ENCODE data around the gene CD151.

CD151 gene

DNA sequence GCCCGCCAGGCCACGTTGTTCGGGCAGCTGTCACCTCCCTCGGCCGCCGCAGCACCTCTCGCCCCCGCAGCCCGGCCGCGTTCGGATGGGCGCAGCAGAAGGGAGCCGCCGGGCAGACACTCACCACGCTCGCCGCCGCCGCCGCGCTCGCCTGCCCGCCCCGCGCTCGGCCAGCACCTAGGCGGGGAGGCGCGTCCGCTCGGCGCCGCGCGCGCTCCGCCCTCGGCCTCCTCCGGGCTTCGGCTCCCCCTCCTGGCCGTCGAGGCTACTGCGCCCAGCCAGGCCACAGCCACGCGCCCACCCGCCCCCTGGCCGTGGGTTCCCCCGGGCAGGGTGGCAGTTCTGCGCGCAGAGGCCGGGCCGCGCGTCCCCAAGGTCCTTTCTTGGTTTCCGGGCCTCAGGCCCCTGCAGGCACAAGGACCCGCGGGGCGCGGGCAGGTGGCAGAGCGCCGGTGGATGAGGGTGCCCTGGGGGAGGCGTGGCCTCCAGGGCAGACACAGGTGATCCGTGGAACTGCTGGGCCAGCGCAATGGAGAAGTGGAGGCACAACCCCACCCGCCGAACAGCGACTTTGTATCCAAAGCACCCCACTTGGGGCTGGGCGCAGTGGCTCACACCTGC is 34.5 kb upstream of the CD151 start, which contains the start of gene SLC25A22:
TSS of gene SLC25A22 (minus strand) at position 189 of the 621 bp plus-strand sequence. CDS start 3,275 bp downstream, outside the sequence.
- peak within 1 kb of the TSS; percentile 79 for H3K4me3 ChIP-seq (ENCODE audit: low read depth, low read length)
- TF ChIP-seq, protein P1, sequence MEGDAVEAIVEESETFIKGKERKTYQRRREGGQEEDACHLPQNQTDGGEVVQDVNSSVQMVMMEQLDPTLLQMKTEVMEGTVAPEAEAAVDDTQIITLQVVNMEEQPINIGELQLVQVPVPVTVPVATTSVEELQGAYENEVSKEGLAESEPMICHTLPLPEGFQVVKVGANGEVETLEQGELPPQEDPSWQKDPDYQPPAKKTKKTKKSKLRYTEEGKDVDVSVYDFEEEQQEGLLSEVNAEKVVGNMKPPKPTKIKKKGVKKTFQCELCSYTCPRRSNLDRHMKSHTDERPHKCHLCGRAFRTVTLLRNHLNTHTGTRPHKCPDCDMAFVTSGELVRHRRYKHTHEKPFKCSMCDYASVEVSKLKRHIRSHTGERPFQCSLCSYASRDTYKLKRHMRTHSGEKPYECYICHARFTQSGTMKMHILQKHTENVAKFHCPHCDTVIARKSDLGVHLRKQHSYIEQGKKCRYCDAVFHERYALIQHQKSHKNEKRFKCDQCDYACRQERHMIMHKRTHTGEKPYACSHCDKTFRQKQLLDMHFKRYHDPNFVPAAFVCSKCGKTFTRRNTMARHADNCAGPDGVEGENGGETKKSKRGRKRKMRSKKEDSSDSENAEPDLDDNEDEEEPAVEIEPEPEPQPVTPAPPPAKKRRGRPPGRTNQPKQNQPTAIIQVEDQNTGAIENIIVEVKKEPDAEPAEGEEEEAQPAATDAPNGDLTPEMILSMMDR (IDR thresholded peaks at IDR 0.05; ENCODE audit: low read depth, low read length): peak; percentile 67

DNA sequence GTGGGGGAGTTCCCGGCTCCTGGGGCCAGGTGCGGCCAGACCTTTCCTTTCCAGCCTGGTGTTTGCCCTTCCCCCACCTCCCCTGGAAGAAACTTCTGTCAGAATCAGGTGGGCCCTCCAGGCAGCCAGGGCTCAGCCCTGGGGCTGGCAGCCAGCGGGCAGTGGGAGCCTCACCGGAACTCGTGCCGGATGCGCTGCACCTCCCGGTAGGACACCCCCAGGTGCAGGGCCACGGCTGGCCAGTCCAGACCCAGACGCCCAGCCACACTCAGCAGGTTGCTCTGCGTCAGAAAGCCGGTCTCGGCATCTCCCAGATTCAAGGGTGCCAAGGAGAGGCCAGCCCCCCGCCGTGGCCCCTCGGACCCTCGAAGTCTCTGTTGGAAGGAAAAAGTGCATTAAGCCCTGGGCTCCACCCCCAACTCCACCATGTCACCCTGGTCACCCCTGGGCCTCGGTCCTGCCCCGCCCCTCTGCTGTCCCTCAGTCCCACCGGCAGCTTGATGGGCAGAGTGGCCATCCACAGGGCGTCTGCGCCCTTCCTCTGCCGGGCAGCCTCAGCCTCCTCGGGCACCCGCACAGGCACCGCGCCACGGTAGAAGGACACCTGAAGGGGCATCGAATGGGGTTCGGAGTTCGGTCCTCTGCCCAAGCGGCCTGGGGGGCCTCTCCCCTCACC is 33.0 kb upstream of the CD151 start:
- TF ChIP-seq, protein P1 (IDR thresholded peaks at IDR 0.05; ENCODE audit: low read depth, low read length): no peak
- no peak overlapping the region for H3K4me3 ChIP-seq (ENCODE audit: low read depth, low read length)

DNA sequence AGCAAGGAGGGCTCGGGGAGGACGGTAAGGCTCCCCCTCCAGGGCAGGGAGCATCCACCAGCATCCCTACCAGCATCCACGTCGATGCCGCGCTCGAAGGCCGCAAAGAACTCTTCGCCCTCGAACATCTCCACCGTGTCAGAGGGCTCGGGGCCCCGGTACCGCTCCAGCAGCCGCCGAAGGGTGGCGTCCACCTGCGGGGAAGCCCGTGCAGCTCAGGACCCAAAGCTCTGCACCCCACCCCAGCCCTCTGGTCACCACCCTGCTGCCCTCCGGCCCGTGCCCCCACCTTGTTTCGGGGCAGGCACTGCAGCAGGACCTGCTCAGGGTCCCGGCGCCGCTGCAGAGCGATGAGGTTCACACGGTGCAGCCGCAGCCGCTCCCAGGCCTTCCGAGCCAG is 32.3 kb upstream of the CD151 start:
- TF ChIP-seq, protein P1 (IDR thresholded peaks at IDR 0.05; ENCODE audit: low read depth, low read length): no peak
- H3K4me3 ChIP-seq (ENCODE audit: low read depth, low read length): no peak overlapping the region

DNA sequence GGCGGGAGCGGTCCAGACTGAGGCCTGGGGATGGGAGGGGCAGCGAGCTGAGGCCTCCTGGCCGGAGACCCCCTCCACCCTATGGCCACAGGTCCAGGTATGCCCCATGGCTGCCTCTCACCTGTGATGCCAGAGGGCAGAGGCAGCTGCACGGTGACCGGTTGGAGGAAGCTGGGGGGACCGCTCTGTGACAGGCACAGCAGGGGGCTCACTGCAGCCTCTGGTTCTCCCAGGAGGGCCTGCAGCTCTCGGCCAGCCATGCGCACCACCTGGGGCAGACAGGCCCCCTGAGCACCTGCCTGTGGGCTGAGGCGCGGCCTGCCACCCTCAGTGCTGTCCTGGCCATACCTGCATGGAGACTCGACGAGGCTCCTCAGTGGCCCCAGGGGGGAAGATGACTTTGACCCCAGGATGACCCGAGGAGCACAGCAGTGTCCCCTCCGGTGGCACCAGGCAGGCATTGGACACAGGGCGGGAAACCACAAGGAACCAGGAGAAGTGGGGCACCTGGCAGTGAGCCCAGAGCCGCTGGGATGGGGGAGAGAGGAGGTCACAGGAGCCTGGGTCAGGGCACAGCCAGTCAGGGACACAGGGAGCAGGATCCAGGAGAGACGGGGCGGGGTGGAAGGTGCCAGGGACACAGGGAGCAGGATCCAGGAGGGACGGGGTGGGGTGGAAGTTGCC is 31.5 kb upstream of the CD151 start:
- TF ChIP-seq, protein P1 (IDR thresholded peaks at IDR 0.05; ENCODE audit: low read depth, low read length): no peak
- H3K4me3 ChIP-seq (ENCODE audit: low read depth, low read length): no peak overlapping the region

DNA sequence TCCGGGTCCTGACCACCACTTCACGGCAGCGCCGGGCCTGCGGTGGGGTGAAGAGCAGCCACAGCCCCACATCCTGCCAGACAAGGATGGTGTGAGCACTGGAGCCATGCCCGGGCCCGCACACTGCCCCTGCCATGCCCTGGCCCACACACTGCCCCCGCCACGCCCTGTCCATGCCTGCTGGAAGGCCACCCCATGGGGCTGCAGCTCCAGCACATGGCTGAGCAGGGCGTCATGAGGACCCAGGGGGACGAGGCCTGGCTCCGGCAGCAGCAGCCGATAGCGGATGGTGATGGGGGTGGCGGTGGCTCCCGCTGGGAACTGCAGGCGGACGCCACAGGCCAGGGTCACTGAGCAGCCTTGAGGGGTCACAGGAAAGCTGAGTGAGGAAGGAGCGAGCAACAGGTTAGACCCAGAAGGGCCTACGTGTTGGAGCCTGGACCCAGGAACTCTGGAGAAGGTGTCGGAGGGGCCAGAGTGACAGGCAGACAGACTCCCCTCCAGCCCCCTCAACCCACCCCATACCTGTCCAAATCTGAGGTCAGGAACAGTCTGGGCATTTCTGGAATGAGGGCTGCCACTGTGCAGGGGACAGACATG is 30.6 kb upstream of the CD151 start:
- H3K4me3 ChIP-seq (ENCODE audit: low read depth, low read length): no peak overlapping the region
- TF ChIP-seq, protein P1 (IDR thresholded peaks at IDR 0.05; ENCODE audit: low read depth, low read length): no peak

DNA sequence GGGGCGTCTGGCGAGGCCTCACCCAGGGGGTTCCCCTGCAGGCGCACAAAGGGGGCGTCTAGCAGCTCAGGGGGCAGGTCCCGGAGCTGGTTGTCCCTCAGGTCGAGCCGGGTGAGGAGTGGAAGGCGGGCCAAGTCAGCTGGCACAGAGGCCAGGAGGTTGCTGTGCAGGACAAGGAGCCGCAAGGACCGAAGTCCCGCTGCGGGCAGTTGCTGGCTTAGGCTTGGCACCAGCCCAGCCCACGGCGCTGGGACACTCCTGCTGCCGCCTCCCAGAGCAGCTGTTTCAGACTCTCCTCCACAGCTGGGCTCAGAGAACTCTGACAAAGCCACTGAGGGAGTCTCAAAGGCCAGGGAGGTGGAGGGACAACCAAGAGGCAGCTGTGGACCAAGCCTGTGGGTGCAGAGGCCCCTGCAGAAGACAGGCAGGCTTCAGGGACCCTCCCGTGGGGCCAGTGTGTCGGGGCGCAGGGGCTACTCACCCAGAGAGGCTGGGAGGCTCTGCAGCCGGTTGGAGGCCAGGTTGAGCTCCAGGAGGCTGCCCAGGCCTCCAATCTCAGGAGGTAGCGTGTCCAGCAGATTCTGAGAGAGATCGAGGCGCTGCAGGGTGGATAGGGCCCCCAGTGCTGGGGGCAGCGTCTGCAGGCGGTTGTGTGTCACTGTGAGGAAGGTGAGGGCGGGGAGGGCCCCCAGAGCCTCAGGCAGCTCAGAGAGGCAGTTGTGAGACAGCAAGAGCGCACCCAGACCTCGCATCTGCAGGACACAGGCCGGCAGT is 29.9 kb upstream of the CD151 start:
- TF ChIP-seq, protein P1 (IDR thresholded peaks at IDR 0.05; ENCODE audit: low read depth, low read length): no peak
- H3K4me3 ChIP-seq (ENCODE audit: low read depth, low read length): peak overlapping the region; percentile 68; the same call in 1 of the 2 replicates

Data from WI38 (cell line).